HEK293T (cell line): ENCODE results near the gene CCL11.

ENCODE experiments used
- CTCF ChIA-PET: fragments of 350-600 bp; formaldehyde crosslinking; extraction: SDS; loops from one replicate; lab custom pipeline; 2021; ENCODE audit warnings: antibody characterized with exemption, inconsistent platforms; lab: Yijun Ruan, JAX
- POLR2A ChIA-PET: fragments of 350-600 bp; formaldehyde crosslinking; extraction: SDS; loops from one replicate; lab custom pipeline; 2020; ENCODE audit warnings: antibody characterized with exemption, inconsistent platforms; lab: Yijun Ruan, JAX
- DNase-seq: peaks from one replicate; pipeline ENCODE4 v3.0.0; 2012; ENCODE audit warnings: mixed read lengths; ENCODE audit errors: extremely low spot score
- ARNT ChIP-seq: fragments of 450-650 bp; IDR thresholded peaks from 2 replicates; pipeline ENCODE4 v1.6.1; 2017; ENCODE audit warnings: mild to moderate bottlenecking
- BHLHE40 ChIP-seq: fragments of 450-650 bp; IDR thresholded peaks from 2 replicates; pipeline ENCODE4 v1.6.1; 2016; ENCODE audit warnings: mild to moderate bottlenecking, moderate library complexity, borderline replicate concordance
- CTBP1 ChIP-seq: fragments of 450-650 bp; IDR thresholded peaks from 2 replicates; pipeline ENCODE4 v1.6.1; 2016; ENCODE audit warnings: borderline replicate concordance
- ELF4 ChIP-seq: fragments of 450-650 bp; IDR thresholded peaks from 2 replicates; pipeline ENCODE4 v1.6.1; 2017; ENCODE audit warnings: antibody characterized with exemption
- FOXA1 ChIP-seq: fragments of 450-650 bp; IDR thresholded peaks from 2 replicates; pipeline ENCODE4 v1.6.1; 2016; ENCODE audit warnings: mild to moderate bottlenecking
- FOXK2 ChIP-seq: fragments of 450-650 bp; IDR thresholded peaks from 2 replicates; pipeline ENCODE4 v1.6.1; 2016; ENCODE audit warnings: mild to moderate bottlenecking
- FOXM1 ChIP-seq: fragments of 450-650 bp; IDR thresholded peaks from 2 replicates; pipeline ENCODE4 v1.6.1; 2017; ENCODE audit warnings: mild to moderate bottlenecking, borderline replicate concordance
- HDGF ChIP-seq: fragments of 450-650 bp; IDR thresholded peaks from 2 replicates; pipeline ENCODE4 v1.6.1; 2017; ENCODE audit warnings: antibody characterized with exemption, borderline replicate concordance
- L3MBTL2 ChIP-seq: fragments of 450-650 bp; conservative IDR thresholded peaks from 2 replicates; pipeline ENCODE4 v1.6.1; 2016; ENCODE audit warnings: mild to moderate bottlenecking
- LEF1 ChIP-seq: fragments of 450-650 bp; IDR thresholded peaks from 2 replicates; pipeline ENCODE4 v1.6.1; 2017; ENCODE audit warnings: mild to moderate bottlenecking, borderline replicate concordance
- NFRKB ChIP-seq: fragments of 450-650 bp; IDR thresholded peaks from 2 replicates; pipeline ENCODE4 v1.6.1; 2016; ENCODE audit warnings: mild to moderate bottlenecking, moderate library complexity
- SP1 ChIP-seq: fragments of 450-650 bp; IDR thresholded peaks from 2 replicates; pipeline ENCODE4 v1.6.1; 2017
- SUZ12 ChIP-seq: fragments of 450-650 bp; IDR thresholded peaks from 2 replicates; pipeline ENCODE4 v1.6.1; 2016; ENCODE audit warnings: mild to moderate bottlenecking
- TARDBP ChIP-seq: fragments of 450-650 bp; IDR thresholded peaks from 2 replicates; pipeline ENCODE4 v1.6.1; 2016
- ZNF384 ChIP-seq: fragments of 450-650 bp; IDR thresholded peaks from 2 replicates; pipeline ENCODE4 v1.6.1; 2016
- TF ChIP-seq, protein P1 (sequence below): fragments of 450-650 bp; IDR thresholded peaks from 2 replicates; pipeline ENCODE4 v1.6.1; 2016

Gene CCL11

DNA sequence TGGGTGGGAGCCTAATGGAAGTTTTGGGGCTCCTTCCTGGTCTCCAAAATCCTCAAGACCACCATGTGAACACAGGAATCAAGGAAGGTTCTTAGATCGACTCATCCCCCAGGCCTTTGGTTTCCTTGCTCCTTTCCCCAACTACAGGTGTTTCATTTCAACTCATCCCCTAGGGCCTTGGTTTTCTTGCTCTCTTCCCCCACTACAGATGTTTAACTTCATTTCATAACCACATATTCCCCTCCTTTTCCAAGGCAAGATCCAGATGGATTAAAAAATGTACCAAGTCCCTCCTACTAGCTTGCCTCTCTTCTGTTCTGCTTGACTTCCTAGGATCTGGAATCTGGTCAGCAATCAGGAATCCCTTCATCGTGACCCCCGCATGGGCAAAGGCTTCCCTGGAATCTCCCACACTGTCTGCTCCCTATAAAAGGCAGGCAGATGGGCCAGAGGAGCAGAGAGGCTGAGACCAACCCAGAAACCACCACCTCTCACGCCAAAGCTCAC is at the start of gene CCL11:
Gene CCL11 (plus strand): TSS at position 457 of the 507 bp plus-strand sequence. CDS start 67 bp downstream, outside the sequence.
- no peak for DNase-seq
- ChIA-PET CTCF (no interaction called here), POLR2A (no interaction called here)
- TF ChIP-seq TARDBP (no peak), LEF1 (no peak), HDGF (no peak), FOXA1 (no peak), NFRKB (no peak), SUZ12 (no peak), FOXK2 (no peak), CTBP1 (no peak), ELF4 (no peak), L3MBTL2 (no peak), ARNT (no peak), FOXM1 (no peak)
- TF ChIP-seq, protein P1, sequence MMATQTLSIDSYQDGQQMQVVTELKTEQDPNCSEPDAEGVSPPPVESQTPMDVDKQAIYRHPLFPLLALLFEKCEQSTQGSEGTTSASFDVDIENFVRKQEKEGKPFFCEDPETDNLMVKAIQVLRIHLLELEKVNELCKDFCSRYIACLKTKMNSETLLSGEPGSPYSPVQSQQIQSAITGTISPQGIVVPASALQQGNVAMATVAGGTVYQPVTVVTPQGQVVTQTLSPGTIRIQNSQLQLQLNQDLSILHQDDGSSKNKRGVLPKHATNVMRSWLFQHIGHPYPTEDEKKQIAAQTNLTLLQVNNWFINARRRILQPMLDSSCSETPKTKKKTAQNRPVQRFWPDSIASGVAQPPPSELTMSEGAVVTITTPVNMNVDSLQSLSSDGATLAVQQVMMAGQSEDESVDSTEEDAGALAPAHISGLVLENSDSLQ = no peak

DNA sequence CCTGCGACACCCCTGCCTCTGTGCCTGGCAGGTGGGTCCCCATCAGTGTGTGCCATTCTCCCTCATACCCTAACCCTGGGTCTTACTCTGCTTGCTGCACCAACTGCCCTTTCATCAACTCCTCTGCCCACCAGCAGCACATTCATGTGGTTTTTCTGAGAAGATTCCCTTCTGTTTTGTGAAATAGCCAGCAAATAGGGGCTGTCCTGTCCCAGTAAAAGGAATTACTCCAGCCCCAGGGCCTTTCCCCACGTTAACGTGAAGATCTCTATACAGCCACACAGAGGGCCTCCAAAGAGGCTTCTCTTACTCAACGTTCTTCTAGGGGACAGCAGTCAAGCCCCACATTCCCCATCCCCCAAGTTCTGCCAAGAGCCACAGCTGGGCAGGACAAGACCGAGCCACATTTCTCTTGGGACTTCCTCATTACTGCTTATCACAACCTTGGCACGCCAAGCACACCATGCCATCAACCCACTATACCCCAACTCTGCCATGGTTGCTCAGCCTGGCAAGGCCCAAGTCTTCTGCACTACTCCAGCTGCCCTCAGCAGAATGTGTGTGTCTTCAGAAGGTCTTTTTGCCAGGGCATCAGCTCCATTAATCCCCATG is 49.2 kb upstream of the CCL11 start:
- ChIA-PET CTCF (no interaction called here), POLR2A (interaction anchor here (1.3 kb wide), 1 partner anchor 13 kb away, joined by 3 read pairs; no protein-coding TSS in a partner anchor)
- no peak for DNase-seq
- TF ChIP-seq FOXM1 = no peak
- TF ChIP-seq ZNF384 = no peak

DNA sequence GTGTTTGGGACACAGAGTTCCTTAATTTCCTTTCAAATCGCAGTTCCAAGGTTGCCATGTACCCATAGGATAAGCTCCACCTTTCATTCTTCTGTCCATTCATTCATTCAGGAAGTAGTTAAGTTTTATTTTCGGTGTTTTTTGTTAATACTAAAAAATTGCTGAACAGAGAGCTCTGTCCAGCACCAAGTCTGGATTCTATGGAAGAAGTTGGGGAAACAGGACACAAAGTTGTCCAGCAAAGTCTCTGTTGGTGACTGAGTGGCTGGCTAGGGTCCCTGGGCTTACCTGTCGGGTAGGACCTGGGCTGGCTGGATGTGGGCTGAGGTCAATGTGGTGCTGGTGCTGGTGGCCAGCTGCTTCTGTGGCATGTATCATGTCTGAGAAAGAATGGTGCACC is 48.1 kb upstream of the CCL11 start:
- POLR2A ChIA-PET = no interaction called here
- CTCF ChIA-PET = no interaction called here
- TF ChIP-seq BHLHE40 (no peak), HDGF (no peak), NFRKB (no peak), ARNT (no peak), LEF1 (no peak), SUZ12 (no peak), FOXA1 (no peak), CTBP1 (no peak), ZNF384 (no peak), L3MBTL2 (no peak), FOXK2 (no peak), SP1 (no peak)
- TF ChIP-seq, protein P1 = no peak
- DNase-seq = no peak

DNA sequence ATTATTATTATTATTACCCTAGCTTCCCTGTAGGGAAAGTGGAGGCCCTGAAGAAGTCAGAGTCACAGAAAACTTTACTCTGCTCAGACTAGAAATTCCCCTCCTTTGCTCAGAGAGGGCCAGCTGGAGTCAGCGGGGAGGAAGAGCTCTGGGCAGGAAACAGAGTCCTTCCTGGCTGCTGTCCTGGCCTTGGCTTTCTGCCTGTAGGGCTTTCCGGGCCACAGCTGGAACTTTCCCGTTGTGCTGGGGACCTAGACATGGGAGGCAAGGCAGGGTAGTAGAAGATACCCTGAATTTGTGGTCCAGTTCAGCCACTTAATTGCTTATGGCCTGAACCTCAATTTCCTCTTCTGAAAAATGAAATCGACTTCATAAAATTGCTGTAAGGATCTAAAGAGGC is 44.5 kb upstream of the CCL11 start:
- POLR2A ChIA-PET = no interaction called here
- DNase-seq = no peak
- CTCF ChIA-PET = no interaction called here
- no peak for TF ChIP-seq LEF1
- TF ChIP-seq SP1 = no peak
- no peak for TF ChIP-seq L3MBTL2
- TF ChIP-seq SUZ12 = no peak
- TF ChIP-seq ARNT = no peak
- no peak for TF ChIP-seq FOXM1
- no peak for TF ChIP-seq FOXA1
- TF ChIP-seq, protein P1 = no peak
- no peak for TF ChIP-seq FOXK2
- TF ChIP-seq BHLHE40 = no peak
- no peak for TF ChIP-seq ZNF384
- no peak for TF ChIP-seq NFRKB
- TF ChIP-seq CTBP1 = no peak
- TF ChIP-seq TARDBP = no peak
- no peak for TF ChIP-seq HDGF

DNA sequence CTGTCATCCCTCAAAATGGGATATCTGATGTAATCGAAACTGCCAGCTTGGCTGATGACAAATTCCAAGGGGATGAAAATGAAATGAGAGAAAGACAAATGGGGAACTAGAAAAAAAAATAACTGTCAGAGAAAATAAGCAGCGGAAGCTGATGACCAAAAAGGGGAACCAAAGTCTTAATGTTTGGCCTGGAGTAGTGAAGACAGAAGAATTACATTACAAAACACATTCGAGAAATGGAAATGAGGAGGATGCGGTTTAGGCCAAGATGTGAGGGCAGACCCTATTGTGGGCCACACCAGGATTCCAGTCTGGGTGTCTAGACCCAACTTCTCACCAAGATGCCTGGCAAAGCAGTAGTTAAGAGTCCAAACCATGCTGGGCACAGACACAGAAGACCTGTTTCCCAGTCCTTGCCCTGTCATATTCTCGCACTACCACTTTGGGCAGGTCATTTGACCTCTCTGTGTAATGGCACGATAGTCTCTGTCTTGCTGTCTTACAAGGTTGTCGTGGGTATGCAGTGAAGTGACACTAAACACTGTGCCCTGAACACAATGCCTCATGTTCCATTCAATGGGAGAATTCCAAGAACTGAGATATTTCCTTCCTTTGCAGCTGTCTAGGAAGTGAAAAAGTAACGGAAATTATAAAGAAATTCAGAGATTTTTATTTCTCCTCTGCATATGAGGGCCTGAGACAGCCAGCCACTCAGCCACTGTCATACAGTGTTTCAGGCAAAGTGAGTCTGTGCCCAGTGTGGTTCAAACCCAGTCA is 42.8 kb upstream of the CCL11 start:
- no peak for TF ChIP-seq ARNT
- TF ChIP-seq ZNF384 = no peak
- TF ChIP-seq TARDBP = no peak
- TF ChIP-seq FOXA1 = no peak
- no peak for TF ChIP-seq FOXM1
- TF ChIP-seq ELF4 = no peak
- no peak for TF ChIP-seq CTBP1
- TF ChIP-seq LEF1 = no peak
- POLR2A ChIA-PET = no interaction called here
- CTCF ChIA-PET = no interaction called here
- DNase-seq = no peak
